Endothelial cell of umbilical vein (primary cell): Measurements from ENCODE around the gene HSPA1A. TPM values are rescaled to one million over a fixed set of nuclear protein-coding genes. Genes with fewer than 3 reads are reported as not detected.

ENCODE experiments used
- BruUV-seq: library from RNA; stranded (reverse); fragments of 400-500 nt; replicated peaks from 2 replicates; lab custom pipeline; 2021; lab: Mats Ljungman, UMichigan
- CTCF ChIA-PET: fragments of 300-600, 350-600 bp; sonication (Branson Sonifier 250); formaldehyde crosslinking; loops from one replicate; lab custom pipeline; 2021; ENCODE audit warnings: antibody characterized with exemption, inconsistent platforms; lab: Charles Lee
- POLR2A ChIA-PET: fragments of 300-600, 350-600 bp; sonication (Branson Sonifier 250); formaldehyde crosslinking; loops from one replicate; lab custom pipeline; 2021; ENCODE audit warnings: antibody characterized with exemption, inconsistent platforms; lab: Charles Lee
- DNase-seq: peaks from one replicate; pipeline ENCODE4 v3.0.0-alpha.2; 2011; ENCODE audit warnings: low read depth, low spot score
- FAIRE-seq: peaks from 2 replicates; lab custom pipeline; 2011; peaks lifted over from hg19 to GRCh38; lab: Jason Lieb, UNC
- H2AFZ ChIP-seq: 2 replicates; pipeline ENCODE4 v1.6.0; 2012; ENCODE audit warnings: low read depth, low read length, control low read depth, inconsistent platforms
- H3K27ac ChIP-seq: 2 replicates; pipeline ENCODE4 v1.5.1; 2011; ENCODE audit warnings: low read depth, mild to moderate bottlenecking, control low read depth, low read length, moderate library complexity; ENCODE audit not compliant: insufficient read depth
- H3K27me3 ChIP-seq, 2 experiments: 2 replicates each; pipeline versions ENCODE4 v1.6.0 to v1.6.1; 2011; ENCODE audit warnings: low read length in 2 of 2, mixed read lengths in 1 of 2; ENCODE audit not compliant: control insufficient read depth in 2 of 2, insufficient read depth in 2 of 2
- H3K36me3 ChIP-seq, 2 experiments: 2 replicates in 1 of 2; 3 replicates in 1 of 2; pipeline ENCODE4 v1.5.1; 2011; ENCODE audit warnings: low read length in 2 of 2, mild to moderate bottlenecking in 1 of 2, moderate library complexity in 1 of 2; ENCODE audit not compliant: control insufficient read depth in 2 of 2, insufficient read depth in 2 of 2; ENCODE audit errors: extremely low read depth in 1 of 2
- H3K4me1 ChIP-seq: 3 replicates; pipeline ENCODE4 v1.5.1; 2011; ENCODE audit warnings: mild to moderate bottlenecking, low read length; ENCODE audit not compliant: control insufficient read depth, insufficient read depth; ENCODE audit errors: extremely low read depth
- H3K4me2 ChIP-seq: 2 replicates; pipeline ENCODE4 v1.6.1; 2011; ENCODE audit warnings: low read length, control low read depth, mixed read lengths; ENCODE audit not compliant: insufficient read depth
- H3K4me3 ChIP-seq, 3 experiments: fragments of 200-600 bp in 1 of 3; sonication (generic), shearing (Covaris generic) in 1 of 3; replicated peaks in 1 of 3; 2 replicates each; pipeline ENCODE4 v1.5.1; 2011 to 2016; ENCODE audit warnings: control low read depth in 3 of 3, low read length in 3 of 3, mild to moderate bottlenecking in 2 of 3, inconsistent platforms in 1 of 3, low read depth in 1 of 3, moderate library complexity in 1 of 3; ENCODE audit not compliant: insufficient read depth in 1 of 3
- H3K79me2 ChIP-seq: 2 replicates; pipeline ENCODE4 v1.6.0; 2012; ENCODE audit warnings: low read length, inconsistent platforms; ENCODE audit not compliant: control insufficient read depth, insufficient read depth
- H3K9ac ChIP-seq: replicated peaks from 2 replicates; pipeline ENCODE3; 2011; ENCODE audit warnings: low read length, control low read depth; ENCODE audit not compliant: insufficient read depth; ENCODE audit errors: extremely low read depth
- H3K9me1 ChIP-seq: replicated peaks from 3 replicates; pipeline ENCODE4 v1.6.0; 2011; ENCODE audit warnings: mild to moderate bottlenecking, low read length; ENCODE audit not compliant: control insufficient read depth, insufficient read depth; ENCODE audit errors: extremely low read depth
- H3K9me3 ChIP-seq: replicated peaks from 2 replicates; pipeline ENCODE4 v1.5.1; 2012; ENCODE audit warnings: low read length, inconsistent platforms; ENCODE audit not compliant: control insufficient read depth, insufficient read depth
- H4K20me1 ChIP-seq: replicated peaks from 2 replicates; pipeline ENCODE3; 2011; ENCODE audit warnings: mild to moderate bottlenecking, low read length; ENCODE audit not compliant: control insufficient read depth, insufficient read depth; ENCODE audit errors: extremely low read depth
- CTCF ChIP-seq, 2 donors: IDR thresholded peaks; 1 replicate in 1 of 2; 2 replicates in 1 of 2; pipeline ENCODE4 v1.5.1; 2011; ENCODE audit warnings: low read length in 2 of 2, mild to moderate bottlenecking in 2 of 2, moderate library complexity in 2 of 2, control low read depth in 1 of 2, inconsistent platforms in 1 of 2, low read depth in 1 of 2; ENCODE audit not compliant: insufficient read depth in 1 of 2; ENCODE audit errors: extremely low read depth in 1 of 2
- EZH2 ChIP-seq: IDR thresholded peaks from 2 replicates; pipeline ENCODE4 v1.6.1; 2012; ENCODE audit warnings: borderline replicate concordance, low read depth, mild to moderate bottlenecking, moderate library complexity, low read length, inconsistent platforms; ENCODE audit not compliant: severe bottlenecking
- GATA2 ChIP-seq: IDR thresholded peaks from 2 replicates; pipeline ENCODE4 v1.7.0; 2011; ENCODE audit warnings: low read depth, mild to moderate bottlenecking, moderate library complexity, mixed read lengths, low read length; ENCODE audit not compliant: insufficient read length, insufficient read depth
- MAX ChIP-seq: IDR thresholded peaks from 2 replicates; pipeline ENCODE4 v1.6.1; 2011; ENCODE audit not compliant: insufficient read depth, insufficient read length
- MYC ChIP-seq: IDR thresholded peaks from one replicate; pipeline ENCODE4 v1.6.1; 2011; ENCODE audit warnings: mild to moderate bottlenecking, low read depth, low read length
- POLR2A ChIP-seq: IDR thresholded peaks from 2 replicates; pipeline ENCODE4 v1.6.1; 2012; ENCODE audit warnings: low read depth, mild to moderate bottlenecking, control low read depth, low read length
- POLR2AphosphoS5 ChIP-seq: IDR thresholded peaks from 2 replicates; pipeline ENCODE4 v1.6.1; 2012; ENCODE audit warnings: low read depth, mild to moderate bottlenecking, control low read depth, low read length, moderate library complexity; ENCODE audit not compliant: insufficient read depth
- dilution Hi-C: fragments of 300-500 bp; cut with MboI; formaldehyde crosslinking; loops from one replicate; pipeline ENCODE4 v1.15.0; 2019; ENCODE audit warnings: low sequenced_read_pairs; ENCODE audit not compliant: extremely low pct_ligation_motif_present
- intact Hi-C: fragments of 100-400 bp; cut with micrococcal nuclease; formaldehyde crosslinking; loops from one replicate; pipeline ENCODE4 v1.10.0; 2022
- polyA plus RNA-seq, 4 experiments: library from polyadenylated mRNA; depleted of rRNA in 3 of 4; stranded (reverse) in 3 of 4; unstranded in 1 of 4; fragments of >200 nt; gene quantifications; 2 replicates each; pipeline versions ENCODE4 v1.2.1 to v1.2.3, GENCODE V29; 2011 to 2012; ENCODE audit warnings: missing spikeins in 1 of 4
- total RNA-seq: library from RNA; stranded (reverse); gene quantifications from 2 replicates; pipeline ENCODE4 v1.2.3, GENCODE V29; 2021

The HSPA1A gene
- total and polyA plus RNA-seq, 2 donors (not counting 3 experiments of a cell fraction or from before 2014, with no cell fraction given): 56.0 to 58.3 TPM

- peak; percentile 50 for TF ChIP-seq POLR2A
- TF ChIP-seq EZH2: no peak
- DNase-seq (peak; percentile 63), FAIRE-seq (no peak)
- Histone ChIP-seq H2AFZ (peak overlapping the region; percentile 50), H3K4me1 (peaks cover 15% of the 10 kb centered on the region), H3K4me2 (peak overlapping the region; percentile 82), H4K20me1 (no peaks in the 10 kb centered on the region), H3K36me3 (peaks cover 0 to 5% of the 10 kb centered on the region in 2 experiments), H3K9me3 (no peaks in the 10 kb centered on the region), H3K9me1 (no peaks in the 10 kb centered on the region), H3K9ac (peak overlapping the region; percentile 95), H3K27ac (peak overlapping the region; percentile 89), H3K4me3 (peak overlapping the region; percentile 49 to 71 (median 67)), H3K79me2 (peaks cover 18% of the 10 kb centered on the region), H3K27me3 (no peaks in the 10 kb centered on the region)
- CTCF ChIA-PET: interaction anchor here (0.6 to 3.0 kb wide), 13 partner anchors 12 to 135 kb away, joined by 3 to 28 read pairs (median 5); partner anchors contain the start of genes C6orf47, HSPA1A, HSPA1B and HSPA1L
- POLR2A ChIA-PET: interaction anchor here (0.7 to 1.1 kb wide), 3 partner anchors 12 to 32 kb away, joined by 7 to 13 read pairs (median 11); partner anchors contain the start of genes HSPA1B and LSM2
- intact Hi-C loops: loop anchor here (1.0 to 2.0 kb wide), 5 partner anchors 20 to 92 kb away; partner anchors contain the start of genes ABHD16A, HSPA1A, HSPA1B and HSPA1L
- dilution Hi-C loops: no loop called here
- BruUV-seq: TSS peak; percentile 74
Measured at GRCh38 chr6:31794866-31795615, 20.3 kb upstream of the HSPA1A start.

- ChIA-PET POLR2A (interaction anchor here (1.0 to 1.1 kb wide), 3 partner anchors 11 to 32 kb away, joined by 6 to 13 read pairs (median 11); partner anchors contain the start of genes HSPA1A, HSPA1B, HSPA1L and LSM2), CTCF (interaction anchor here (0.6 to 3.0 kb wide), 19 partner anchors 11 to 250 kb away, joined by 3 to 28 read pairs (median 4); partner anchors contain the start of genes ATP6V1G2, C6orf47, CLIC1 and HSPA1A)
- no peak for TF ChIP-seq GATA2
- TF ChIP-seq POLR2AphosphoS5: peak; percentile 88
- TF ChIP-seq MAX: peak; percentile 83
- peak; percentile 78 to 88 for TF ChIP-seq CTCF (IDR thresholded peaks at IDR 0.05; ENCODE audit: extremely low read depth in 1 of 2, insufficient read depth in 1 of 2, low read depth in 1 of 2, low read length in 2 of 2)
- peak; percentile 34 for TF ChIP-seq MYC
- peak within 1 kb of the TSS; percentile 78 for H2AFZ ChIP-seq
- peak; percentile 95 for FAIRE-seq
- peak within 1 kb of the TSS; percentile 82 for H3K4me2 ChIP-seq
- peak within 1 kb of the TSS; percentile 89 for H3K27ac ChIP-seq
- dilution Hi-C loops (no loop called here), intact Hi-C loops (loop anchor here (1.0 to 2.0 kb wide), 6 partner anchors 11 to 92 kb away; partner anchors contain the start of genes ABHD16A, HSPA1A, HSPA1B and HSPA1L)
- peaks cover 0 to 4% of the 10 kb centered on the region in 2 experiments for H3K36me3 ChIP-seq
- H3K9me1 ChIP-seq: no peaks in the 10 kb centered on the region
- no peaks in the 10 kb centered on the region for H3K9me3 ChIP-seq
- no peaks in the 10 kb centered on the region for H4K20me1 ChIP-seq
- peak; percentile 87 for DNase-seq
- H3K27me3 ChIP-seq: no peaks in the 10 kb centered on the region
- H3K4me3 ChIP-seq: peak within 1 kb of the TSS; percentile 49 to 71 (median 67)
- peaks cover 18% of the 10 kb centered on the region for H3K79me2 ChIP-seq
- H3K9ac ChIP-seq: peak within 1 kb of the TSS; percentile 95
- BruUV-seq: no TSS peak
- peaks cover 15% of the 10 kb centered on the region for H3K4me1 ChIP-seq
Measured at GRCh38 chr6:31795616-31796298, 19.6 kb upstream of the HSPA1A start, which contains the start of gene VARS1. Gene VARS1, minus strand, starts transcription at chr6:31795752. Its CDS starts 535 bp downstream, at chr6:31795217.
